H1 (cell line): ENCODE data around the gene PSMD13. TPM values are rescaled to one million over a fixed set of nuclear protein-coding genes. Genes with fewer than 3 reads are reported as not detected.

Source experiments
- CBX8 ChIP-seq: fragments of 300-800, 300-1000 bp; sonication (generic); IDR thresholded peaks from 2 replicates; pipeline ENCODE4 v1.7.1; 2016; ENCODE audit warnings: low read depth, low read length, borderline replicate concordance
- POU5F1 ChIP-seq: IDR thresholded peaks from 2 replicates; pipeline ENCODE4 v1.6.1; 2011; ENCODE audit warnings: low read depth, mild to moderate bottlenecking, low read length, moderate library complexity
- polyA plus RNA-seq, 7 experiments: library from polyadenylated mRNA; depleted of rRNA in 3 of 7; stranded (reverse) in 5 of 7; unstranded in 2 of 7; fragments of >200 nt in 5 of 7; fragments of 200-250 nt in 2 of 7; gene quantifications; 1 replicate in 5 of 7; 2 replicates in 1 of 7; 4 replicates in 1 of 7; pipeline versions ENCODE4 v1.2.1 to v1.2.3, GENCODE V29; 2011 to 2013; ENCODE audit warnings: missing spikeins in 2 of 7, mixed read lengths in 2 of 7
- total RNA-seq: library from RNA; stranded (reverse); fragmentation: NEBNext Ultra II Directional; extraction: Animal tissue kit (Norgen Biotek cat#: 25700); gene quantifications from 2 replicates; pipeline ENCODE4 v1.2.1, GENCODE V29; 2021

Gene PSMD13
- total and polyA plus RNA-seq, 2 of the 8 experiments (the other 6 are each of a cell fraction or from before 2014, with no cell fraction given) = 121 to 141 TPM

GRCh38 chr11:261624-262023, 24.8 kb downstream of the PSMD13 start (continued):
- TF ChIP-seq CBX8 = no peak
- TF ChIP-seq POU5F1 = no peak
- TF ChIP-seq, all 59 proteins: peak for 0
